Measurements from ENCODE around the gene DDX56. TPM values are rescaled to one million over a fixed set of nuclear protein-coding genes. Genes with fewer than 3 reads are reported as not detected.

DDX56 gene
- total RNA-seq, 6 experiments from 2014 or later, result 31.8 to 42.2 (median 36.5) TPM

- no peak overlapping the region for H3K4me3 ChIP-seq
- H3K36me3 ChIP-seq, result peaks cover 16 to 73% (median 40%) of the 10 kb centered on the region in 4 donors
- intact Hi-C loops (cut with DNase I), result loop anchor here (10.0 kb wide), 2 partner anchors 72 to 82 kb away; partner anchors contain the start of gene NUDCD3 (in 1 of the 2)
- TF ChIP-seq POLR2A (IDR thresholded peaks at IDR 0.05) (no peak), CTCF (IDR thresholded peaks at IDR 0.05) (no peak)
- WGBS (ENCODE audit: insufficient coverage, low coverage, low lambda C conversion rate, missing lambda C conversion rate), result 92% methylated on average over 5 of the region's 5 CpGs
- DNase-seq, result no peak
- no peaks in the 10 kb centered on the region for H3K9me3 ChIP-seq
- no peaks in the 10 kb centered on the region for H3K27me3 ChIP-seq
- ATAC-seq, result no peak
- peaks cover 0 to 26% (median 8%) of the 10 kb centered on the region in 4 donors for H3K4me1 ChIP-seq
- no peak overlapping the region for H3K27ac ChIP-seq
Measured at GRCh38 chr7:44566680-44567079, 7.0 kb downstream of the DDX56 start.

- WGBS (ENCODE audit: insufficient coverage, low coverage, low lambda C conversion rate, missing lambda C conversion rate), result 61% methylated on average over 5 of the region's 16 CpGs
- peak in 3 of 4 donors; percentile 5 to 19 (median 7) for ATAC-seq
- Histone ChIP-seq H3K36me3 (peaks cover 13 to 66% (median 33%) of the 10 kb centered on the region in 4 donors), H3K27me3 (no peaks in the 10 kb centered on the region), H3K4me1 (peaks cover 0 to 30% (median 9%) of the 10 kb centered on the region in 4 donors), H3K4me3 (no peak overlapping the region), H3K27ac (peak overlapping the region in 1 of 3 donors; percentile 88), H3K9me3 (no peaks in the 10 kb centered on the region)
- no peak for DNase-seq
- no peak for TF ChIP-seq POLR2A (IDR thresholded peaks at IDR 0.05)
- TF ChIP-seq CTCF (IDR thresholded peaks at IDR 0.05), result no peak
- intact Hi-C loops (cut with DNase I), result loop anchor here (10.0 kb wide), 2 partner anchors 71 to 81 kb away; partner anchors contain the start of gene NUDCD3 (in 1 of the 2)
Measured at GRCh38 chr7:44565795-44566559, 7.7 kb downstream of the DDX56 start.

- 56% methylated on average over 5 of the region's 13 CpGs for WGBS (ENCODE audit: insufficient coverage, low coverage, low lambda C conversion rate, missing lambda C conversion rate)
- intact Hi-C loops (cut with DNase I), result loop anchor here (10.0 kb wide), 2 partner anchors 70 to 80 kb away; partner anchors contain the start of gene NUDCD3 (in 1 of the 2)
- TF ChIP-seq CTCF (IDR thresholded peaks at IDR 0.05) (peak; percentile 97 to 99 (median 98)), POLR2A (IDR thresholded peaks at IDR 0.05) (no peak)
- Histone ChIP-seq H3K27ac (peak overlapping the region in 1 of 3 donors; percentile 88), H3K36me3 (peaks cover 11 to 59% (median 27%) of the 10 kb centered on the region in 4 donors), H3K9me3 (no peaks in the 10 kb centered on the region), H3K4me3 (no peak overlapping the region), H3K27me3 (no peaks in the 10 kb centered on the region), H3K4me1 (peaks cover 0 to 30% (median 9%) of the 10 kb centered on the region in 4 donors)
- ATAC-seq (peak; percentile 74 to 83 (median 80)), DNase-seq (peak; percentile 75 to 82 (median 79))
Measured at GRCh38 chr7:44565097-44565794, 8.5 kb downstream of the DDX56 start.

GRCh38 chr7:44564606-44565005 lies 9.1 kb downstream of the DDX56 start:
- H3K36me3 ChIP-seq, result peaks cover 11 to 52% (median 21%) of the 10 kb centered on the region in 4 donors
- H3K4me1 ChIP-seq, result peaks cover 0 to 30% (median 9%) of the 10 kb centered on the region in 4 donors
- H3K9me3 ChIP-seq, result no peaks in the 10 kb centered on the region
- ATAC-seq (no peak), DNase-seq (no peak)
- WGBS (ENCODE audit: insufficient coverage, low coverage, low lambda C conversion rate, missing lambda C conversion rate), result 86% methylated on average over 1 of the region's 2 CpGs
- TF ChIP-seq CTCF (IDR thresholded peaks at IDR 0.05) (no peak), POLR2A (IDR thresholded peaks at IDR 0.05) (no peak)
- no peak overlapping the region for H3K4me3 ChIP-seq
- intact Hi-C loops (cut with DNase I), result loop anchor here (10.0 kb wide), 2 partner anchors 70 to 80 kb away; partner anchors contain the start of gene NUDCD3 (in 1 of the 2)
- peak overlapping the region in 1 of 3 donors; percentile 88 for H3K27ac ChIP-seq
- H3K27me3 ChIP-seq, result no peaks in the 10 kb centered on the region
